ENCODE results near the gene SOX1. TPM values are rescaled to one million over a fixed set of nuclear protein-coding genes. Genes with fewer than 3 reads are reported as not detected.

SOX1 gene
- total and polyA plus RNA-seq, 4 donors = 0.99 to 8.0 (median 4.2) TPM

GRCh38 chr13:112069061-112069844 lies 2.3 kb downstream of the SOX1 start:
- WGBS (ENCODE audit: insufficient coverage) = 1% methylated on average over 13 of the region's 33 CpGs
- H3K36me3 ChIP-seq (ENCODE audit: control insufficient read depth, insufficient read depth, low read length) = peaks cover 3% of the 10 kb centered on the region
- peaks cover 78% of the 10 kb centered on the region for H3K27me3 ChIP-seq (ENCODE audit: control insufficient read depth, insufficient read depth, low read length)
- H3K9me3 ChIP-seq (ENCODE audit: control insufficient read depth, insufficient read depth, low read length) = no peaks in the 10 kb centered on the region
- DNase-seq (ENCODE audit: low read depth in 4 of 6, low spot score in 6 of 6) = peak in 1 of 6 donors; percentile 50
- peaks cover 40% of the 10 kb centered on the region for H3K4me1 ChIP-seq (ENCODE audit: control insufficient read depth, insufficient read depth, low read length)
- H3K4me3 ChIP-seq (ENCODE audit: low read depth, low read length) = peak overlapping the region; percentile 18
- H3K27ac ChIP-seq (ENCODE audit: low read depth, low read length) = no peak overlapping the region

- Histone ChIP-seq H3K4me1 (ENCODE audit: control insufficient read depth, insufficient read depth, low read length) (peaks cover 43% of the 10 kb centered on the region), H3K27ac (ENCODE audit: low read depth, low read length) (no peak overlapping the region), H3K9me3 (ENCODE audit: control insufficient read depth, insufficient read depth, low read length) (no peaks in the 10 kb centered on the region), H3K27me3 (ENCODE audit: control insufficient read depth, insufficient read depth, low read length) (peaks cover 80% of the 10 kb centered on the region), H3K4me3 (ENCODE audit: low read depth, low read length) (peak overlapping the region; percentile 18), H3K36me3 (ENCODE audit: control insufficient read depth, insufficient read depth, low read length) (peaks cover 3% of the 10 kb centered on the region)
- DNase-seq (ENCODE audit: low read depth in 4 of 6, low spot score in 6 of 6) = peak in 1 of 6 donors; percentile 68
- WGBS (ENCODE audit: insufficient coverage) = 6% methylated on average over 17 of the region's 17 CpGs
These were observed 2.9 kb downstream of the SOX1 start for GRCh38 chr13:112069845-112070251.

- WGBS (ENCODE audit: insufficient coverage) = 18% methylated on average over 5 of the region's 13 CpGs
- H3K36me3 ChIP-seq (ENCODE audit: control insufficient read depth, insufficient read depth, low read length) = peaks cover 3% of the 10 kb centered on the region
- peaks cover 80% of the 10 kb centered on the region for H3K27me3 ChIP-seq (ENCODE audit: control insufficient read depth, insufficient read depth, low read length)
- DNase-seq (ENCODE audit: low read depth in 4 of 6, low spot score in 6 of 6) = peak in 2 of 6 donors; percentile 55 to 68
- H3K4me1 ChIP-seq (ENCODE audit: control insufficient read depth, insufficient read depth, low read length) = peaks cover 35% of the 10 kb centered on the region
- no peak overlapping the region for H3K27ac ChIP-seq (ENCODE audit: low read depth, low read length)
- no peaks in the 10 kb centered on the region for H3K9me3 ChIP-seq (ENCODE audit: control insufficient read depth, insufficient read depth, low read length)
- H3K4me3 ChIP-seq (ENCODE audit: low read depth, low read length) = no peak overlapping the region
These were observed 4.3 kb downstream of the SOX1 start for GRCh38 chr13:112071102-112071722.

- H3K9me3 ChIP-seq (ENCODE audit: control insufficient read depth, insufficient read depth, low read length) = no peaks in the 10 kb centered on the region
- H3K36me3 ChIP-seq (ENCODE audit: control insufficient read depth, insufficient read depth, low read length) = peaks cover 3% of the 10 kb centered on the region
- peak in 2 of 6 donors; percentile 26 to 63 for DNase-seq (ENCODE audit: low read depth in 4 of 6, low spot score in 6 of 6)
- H3K27me3 ChIP-seq (ENCODE audit: control insufficient read depth, insufficient read depth, low read length) = peaks cover 82% of the 10 kb centered on the region
- H3K4me1 ChIP-seq (ENCODE audit: control insufficient read depth, insufficient read depth, low read length) = peaks cover 31% of the 10 kb centered on the region
- H3K4me3 ChIP-seq (ENCODE audit: low read depth, low read length) = peak overlapping the region; percentile 9
- peak overlapping the region; percentile 22 for H3K27ac ChIP-seq (ENCODE audit: low read depth, low read length)
- WGBS (ENCODE audit: insufficient coverage) = 9% methylated on average over 51 of the region's 59 CpGs
These were observed 5.0 kb downstream of the SOX1 start for GRCh38 chr13:112071723-112072533.

- DNase-seq (ENCODE audit: low read depth in 4 of 6, low spot score in 6 of 6) = peak in 2 of 6 donors; percentile 82 to 90
- Histone ChIP-seq H3K4me3 (ENCODE audit: low read depth, low read length) (peak overlapping the region; percentile 18), H3K27ac (ENCODE audit: low read depth, low read length) (peak overlapping the region; percentile 64), H3K27me3 (ENCODE audit: control insufficient read depth, insufficient read depth, low read length) (peaks cover 80% of the 10 kb centered on the region), H3K9me3 (ENCODE audit: control insufficient read depth, insufficient read depth, low read length) (no peaks in the 10 kb centered on the region), H3K36me3 (ENCODE audit: control insufficient read depth, insufficient read depth, low read length) (peaks cover 3% of the 10 kb centered on the region), H3K4me1 (ENCODE audit: control insufficient read depth, insufficient read depth, low read length) (peaks cover 32% of the 10 kb centered on the region)
- under 1% methylated on average over 77 of the region's 77 CpGs for WGBS (ENCODE audit: insufficient coverage)
These were observed 5.7 kb downstream of the SOX1 start for GRCh38 chr13:112072534-112073244.

- peaks cover 3% of the 10 kb centered on the region for H3K36me3 ChIP-seq (ENCODE audit: control insufficient read depth, insufficient read depth, low read length)
- WGBS (ENCODE audit: insufficient coverage) = 1% methylated on average over 57 of the region's 77 CpGs
- peak overlapping the region; percentile 64 for H3K27ac ChIP-seq (ENCODE audit: low read depth, low read length)
- no peaks in the 10 kb centered on the region for H3K9me3 ChIP-seq (ENCODE audit: control insufficient read depth, insufficient read depth, low read length)
- peaks cover 36% of the 10 kb centered on the region for H3K4me1 ChIP-seq (ENCODE audit: control insufficient read depth, insufficient read depth, low read length)
- H3K4me3 ChIP-seq (ENCODE audit: low read depth, low read length) = peak overlapping the region; percentile 18
- H3K27me3 ChIP-seq (ENCODE audit: control insufficient read depth, insufficient read depth, low read length) = peaks cover 86% of the 10 kb centered on the region
- DNase-seq (ENCODE audit: low read depth in 4 of 6, low spot score in 6 of 6) = peak in 2 of 6 donors; percentile 49 to 68
These were observed 6.5 kb downstream of the SOX1 start for GRCh38 chr13:112073245-112074138.

GRCh38 chr13:112074139-112074865 lies 7.4 kb downstream of the SOX1 start:
- peak in 2 of 6 donors; percentile 10 to 44 for DNase-seq (ENCODE audit: low read depth in 4 of 6, low spot score in 6 of 6)
- H3K36me3 ChIP-seq (ENCODE audit: control insufficient read depth, insufficient read depth, low read length) = peaks cover 3% of the 10 kb centered on the region
- peak overlapping the region; percentile 64 for H3K27ac ChIP-seq (ENCODE audit: low read depth, low read length)
- no peaks in the 10 kb centered on the region for H3K9me3 ChIP-seq (ENCODE audit: control insufficient read depth, insufficient read depth, low read length)
- H3K27me3 ChIP-seq (ENCODE audit: control insufficient read depth, insufficient read depth, low read length) = peaks cover 80% of the 10 kb centered on the region
- peaks cover 35% of the 10 kb centered on the region for H3K4me1 ChIP-seq (ENCODE audit: control insufficient read depth, insufficient read depth, low read length)
- H3K4me3 ChIP-seq (ENCODE audit: low read depth, low read length) = peak overlapping the region; percentile 16
- WGBS (ENCODE audit: insufficient coverage) = 44% methylated on average over 11 of the region's 17 CpGs

GRCh38 chr13:112077729-112078128 lies 10.8 kb downstream of the SOX1 start:
- peak in 1 of 6 donors; percentile 9 for DNase-seq (ENCODE audit: low read depth in 4 of 6, low spot score in 6 of 6)
- H3K9me3 ChIP-seq (ENCODE audit: control insufficient read depth, insufficient read depth, low read length) = no peaks in the 10 kb centered on the region
- no peak overlapping the region for H3K4me3 ChIP-seq (ENCODE audit: low read depth, low read length)
- H3K4me1 ChIP-seq (ENCODE audit: control insufficient read depth, insufficient read depth, low read length) = peaks cover 30% of the 10 kb centered on the region
- H3K27ac ChIP-seq (ENCODE audit: low read depth, low read length) = no peak overlapping the region
- H3K27me3 ChIP-seq (ENCODE audit: control insufficient read depth, insufficient read depth, low read length) = peaks cover 49% of the 10 kb centered on the region
- H3K36me3 ChIP-seq (ENCODE audit: control insufficient read depth, insufficient read depth, low read length) = no peaks in the 10 kb centered on the region
- 77% methylated on average over 3 of the region's 3 CpGs for WGBS (ENCODE audit: insufficient coverage)

Measured in spinal cord (tissue), 10 donors.